MM.1S (cell line): ENCODE data around the gene BHLHA15.

Experiments
- CTCF ChIP-seq: fragments of 300-600 bp; sonication (generic); IDR thresholded peaks from 2 replicates; pipeline ENCODE4 v1.5.1; 2016; ENCODE audit warnings: antibody characterized with exemption, low read length, mixed read lengths
- EZH2 ChIP-seq: fragments of 300-600 bp; sonication (generic); optimal IDR thresholded peaks from 2 replicates; pipeline ENCODE3; 2017; ENCODE audit warnings: low read depth, mild to moderate bottlenecking, antibody characterized with exemption, low read length, mixed read lengths
- EZH2phosphoT487 ChIP-seq: fragments of 300-600 bp; sonication (generic); IDR thresholded peaks from 2 replicates; pipeline ENCODE4 v1.6.1; 2018; ENCODE audit warnings: antibody characterized with exemption, low read length

GRCh38 chr7:98162758-98163157 lies 48.5 kb upstream of the BHLHA15 start:
- TF ChIP-seq EZH2 (no peak), CTCF (no peak), EZH2phosphoT487 (no peak)
